Lung (tissue), 12 donors: ENCODE data around the gene PPP2R2C. TPM values are rescaled to one million over a fixed set of nuclear protein-coding genes. Genes with fewer than 3 reads are reported as not detected.

Experiments used
- ATAC-seq: fragments of 200-7000 bp; cut with Tn5 transposase; one replicate; pipeline ENCODE4 v1.9.1; 2020; ENCODE audit warnings: moderate number of reproducible peaks; ENCODE audit not compliant: insufficient read depth, low FRiP score
- DNase-seq, 3 donors: peaks; one replicate each; pipeline ENCODE4 v3.0.0-alpha.2; 2013 to 2017
- H3K27ac ChIP-seq, 2 donors: one replicate each; pipeline ENCODE4 v1.5.1; 2013; ENCODE audit warnings: mild to moderate bottlenecking in 2 of 2, moderate library complexity in 2 of 2, control low read depth in 1 of 2, inconsistent platforms in 1 of 2, low read depth in 1 of 2, low read length in 1 of 2
- H3K27me3 ChIP-seq, 3 donors: one replicate each; pipeline ENCODE4 v1.5.1; 2013; ENCODE audit warnings: low read length in 2 of 3; ENCODE audit not compliant: control insufficient read depth in 3 of 3, insufficient read depth in 3 of 3
- H3K36me3 ChIP-seq, 4 donors: one replicate each; pipeline ENCODE4 v1.5.1; 2013; ENCODE audit warnings: low read length in 4 of 4, mild to moderate bottlenecking in 1 of 4, moderate library complexity in 1 of 4; ENCODE audit not compliant: control insufficient read depth in 4 of 4, insufficient read depth in 4 of 4
- H3K4me1 ChIP-seq, 5 donors: one replicate each; pipeline ENCODE4 v1.5.1; 2013; ENCODE audit warnings: low read length in 5 of 5, mild to moderate bottlenecking in 2 of 5, moderate library complexity in 1 of 5; ENCODE audit not compliant: control insufficient read depth in 5 of 5, insufficient read depth in 5 of 5
- H3K4me3 ChIP-seq: one replicate; pipeline ENCODE4 v1.5.1; 2013; ENCODE audit warnings: mild to moderate bottlenecking, control low read depth, moderate library complexity
- H3K9ac ChIP-seq, 2 donors: one replicate each; pipeline ENCODE4 v1.5.1; 2013; ENCODE audit warnings: low read length in 2 of 2, control low read depth in 1 of 2; ENCODE audit not compliant: insufficient read depth in 1 of 2
- H3K9me3 ChIP-seq, 4 donors: one replicate each; pipeline ENCODE4 v1.5.1; 2013; ENCODE audit warnings: low read length in 3 of 4, mild to moderate bottlenecking in 1 of 4, moderate library complexity in 1 of 4; ENCODE audit not compliant: control insufficient read depth in 4 of 4, insufficient read depth in 3 of 4
- CTCF ChIP-seq: IDR thresholded peaks from 2 replicates; pipeline ENCODE4 v1.5.1; 2012; ENCODE audit warnings: mild to moderate bottlenecking; ENCODE audit errors: control extremely low read depth, extremely low read depth
- WGBS, 2 donors: extraction: QIAGEN DNeasy Blood & Tissue Kit; methylation state at CpG; one replicate each; pipeline ENCODE4 v1.1.7; 2013; 5-methylcytosine and 5-hydroxymethylcytosine counted together
- polyA plus RNA-seq, 2 donors: library from polyadenylated mRNA; stranded (reverse); fragments of 200-250 nt; gene quantifications; one replicate each; pipeline ENCODE4 v1.2.1, GENCODE V29; 2013
- total RNA-seq, 2 donors: library from RNA; depleted of rRNA in 1 of 2; stranded (reverse); fragments of >200 nt in 1 of 2; gene quantifications; one replicate each; pipeline ENCODE4 v1.2.1, GENCODE V29; 2014 to 2021
- donor health status: control.
- donor health status: control.
- donor health status: Bipolar disorder and iron deficiency.
- donor health status: healthy.
- donor health status: DM: yes; HTN: yes; CAD: no.

The PPP2R2C gene
- total and polyA plus RNA-seq, 4 donors, result 0.03 to 0.57 (median 0.04) TPM

- Histone ChIP-seq H3K4me3 (no peak overlapping the region), H3K36me3 (no peaks in the 10 kb centered on the region), H3K9ac (no peak overlapping the region), H3K4me1 (no peaks in the 10 kb centered on the region), H3K27ac (no peak overlapping the region), H3K27me3 (peaks cover 0 to 7% (median 2%) of the 10 kb centered on the region in 3 donors), H3K9me3 (peaks cover 0 to 8% (median 0%) of the 10 kb centered on the region in 4 donors)
- 77 to 85% methylated on average over 13 of the region's 13 CpGs for WGBS, 2 donors
- ATAC-seq, result no peak
- no peak for TF ChIP-seq CTCF
- no peak for DNase-seq
Measured at GRCh38 chr4:6345866-6346265, 126.5 kb downstream of the PPP2R2C start.

DNA sequence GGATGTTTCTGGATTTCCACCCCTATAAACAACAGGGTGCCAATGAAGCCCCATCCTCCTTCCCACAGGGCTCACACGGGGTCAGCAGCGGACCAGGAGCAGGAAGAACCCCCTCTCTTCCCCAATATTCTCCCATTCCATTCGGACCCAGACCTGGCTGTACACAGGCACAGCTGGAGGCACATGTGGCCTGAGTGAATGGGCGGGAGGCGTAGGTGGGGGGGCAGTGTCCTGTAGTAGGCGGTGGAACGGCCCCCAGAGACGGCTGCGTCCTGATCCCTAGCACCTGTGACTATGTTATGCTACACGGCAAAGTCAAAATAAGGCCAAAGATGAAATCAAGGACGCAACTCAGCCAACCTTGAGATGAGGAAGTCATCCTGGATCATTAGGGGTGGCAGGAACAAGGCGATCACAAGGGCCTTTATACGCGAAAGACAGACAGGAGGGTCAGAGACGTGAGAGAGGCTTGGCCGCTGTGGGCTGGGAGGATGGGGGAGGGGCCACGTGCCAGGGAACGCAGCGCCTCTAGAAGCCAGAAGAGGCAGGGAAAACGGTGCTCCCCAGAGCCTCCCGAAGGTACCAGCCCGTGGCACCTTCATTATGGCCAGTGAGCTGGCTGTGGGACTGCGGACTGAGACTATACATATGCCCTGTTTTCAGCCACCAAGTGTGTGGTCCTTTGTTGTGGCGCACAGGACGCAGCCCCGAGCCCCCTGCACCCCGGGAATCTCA lies 127.2 kb downstream of the PPP2R2C start:
- 75 to 77% methylated on average over 26 to 27 of the region's 27 CpGs for WGBS, 2 donors
- Histone ChIP-seq H3K36me3 (no peaks in the 10 kb centered on the region), H3K9me3 (peaks cover 0 to 8% (median 0%) of the 10 kb centered on the region in 4 donors), H3K9ac (no peak overlapping the region), H3K4me3 (no peak overlapping the region), H3K27me3 (peaks cover 0 to 11% (median 2%) of the 10 kb centered on the region in 3 donors), H3K27ac (no peak overlapping the region), H3K4me1 (no peaks in the 10 kb centered on the region)
- no peak for TF ChIP-seq CTCF
- no peak for DNase-seq
- no peak for ATAC-seq

DNA sequence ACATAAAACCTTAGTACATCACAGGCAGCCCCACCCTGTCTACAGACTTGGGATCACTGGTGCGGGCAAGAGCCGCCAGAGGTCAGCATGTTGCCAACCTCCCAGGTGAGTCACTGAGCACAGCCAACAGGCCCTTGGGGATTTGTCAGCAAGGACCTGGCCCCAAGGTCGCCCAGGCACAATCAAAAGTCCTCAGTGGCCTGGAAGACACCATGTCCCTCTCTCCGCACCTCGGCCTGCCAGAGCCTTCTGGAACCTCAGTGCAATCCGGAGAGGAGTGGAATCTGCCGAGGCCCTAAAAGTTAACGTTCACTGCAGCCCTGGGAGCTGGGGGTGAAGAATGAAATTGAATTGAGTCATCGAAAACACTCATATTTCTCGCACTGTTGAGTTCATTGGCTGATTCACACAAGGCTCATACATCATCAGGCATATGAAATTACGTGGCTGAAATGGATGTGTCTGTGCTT lies 128.4 kb downstream of the PPP2R2C start:
- Histone ChIP-seq H3K27me3 (peaks cover 0 to 6% (median 2%) of the 10 kb centered on the region in 3 donors), H3K27ac (no peak overlapping the region), H3K9ac (no peak overlapping the region), H3K36me3 (no peaks in the 10 kb centered on the region), H3K4me1 (no peaks in the 10 kb centered on the region), H3K9me3 (peaks cover 0 to 10% (median 0%) of the 10 kb centered on the region in 4 donors), H3K4me3 (no peak overlapping the region)
- TF ChIP-seq CTCF, result no peak
- ATAC-seq (no peak), DNase-seq (no peak)
- 72 to 80% methylated on average over 11 of the region's 11 CpGs for WGBS, 2 donors
